NB4 (cell line): ENCODE data around the gene EN2.

Experiments
- DNase-seq: peaks from one replicate; pipeline ENCODE4 v3.0.0; 2010; ENCODE audit warnings: low read depth
- H3K4me3 ChIP-seq: one replicate; pipeline ENCODE4 v1.5.1; 2011; ENCODE audit warnings: mild to moderate bottlenecking, low read depth, low read length, moderate library complexity
- MYC ChIP-seq: IDR thresholded peaks from 2 replicates; pipeline ENCODE4 v1.6.1; 2011; ENCODE audit warnings: low read depth, low read length
- POLR2A ChIP-seq: IDR thresholded peaks from 2 replicates; pipeline ENCODE4 v1.6.1; 2011; ENCODE audit warnings: mild to moderate bottlenecking; ENCODE audit not compliant: insufficient read length; ENCODE audit errors: extremely low read depth
- TF ChIP-seq, protein P1 (sequence below): IDR thresholded peaks from 2 replicates; pipeline ENCODE4 v1.6.1; 2011; ENCODE audit warnings: low read depth, low read length
- TF ChIP-seq, protein P2 (sequence below): IDR thresholded peaks from one replicate; pipeline ENCODE4 v1.5.1; 2012; ENCODE audit warnings: low read depth, low read length

EN2 gene

DNA sequence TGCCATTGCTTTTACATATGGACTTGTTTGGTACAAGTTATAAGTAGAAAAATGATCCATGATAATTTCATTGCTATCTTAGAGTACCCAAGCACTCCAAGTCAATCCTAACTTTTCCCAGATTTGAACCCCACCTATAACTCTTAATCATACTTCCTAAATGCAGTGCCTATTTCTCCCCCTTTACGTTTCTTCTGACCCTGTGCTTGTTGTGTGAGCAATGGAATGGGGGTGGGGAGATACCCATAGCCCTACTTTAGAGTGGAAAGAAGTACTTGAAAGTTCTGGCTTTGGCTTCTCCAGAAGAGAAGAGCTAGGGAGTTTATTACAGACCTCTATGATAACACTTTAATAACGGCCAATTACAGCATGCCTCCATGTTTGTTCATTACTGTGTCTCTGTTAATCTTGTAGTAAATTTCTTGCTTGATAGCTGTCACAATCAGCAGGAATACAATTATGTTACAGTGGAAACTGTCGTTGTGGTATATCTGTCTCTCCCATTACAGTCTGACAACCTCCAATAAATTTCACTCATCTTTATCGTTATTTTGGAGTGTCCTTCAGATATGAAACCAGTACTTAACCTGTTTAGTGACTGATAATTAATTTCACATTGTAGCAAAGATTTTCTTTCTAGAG, 54.4 kb downstream of the EN2 start:
- DNase-seq: no peak
- TF ChIP-seq POLR2A (no peak), MYC (no peak)
- TF ChIP-seq, protein P1, sequence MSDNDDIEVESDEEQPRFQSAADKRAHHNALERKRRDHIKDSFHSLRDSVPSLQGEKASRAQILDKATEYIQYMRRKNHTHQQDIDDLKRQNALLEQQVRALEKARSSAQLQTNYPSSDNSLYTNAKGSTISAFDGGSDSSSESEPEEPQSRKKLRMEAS: no peak
- TF ChIP-seq, protein P2, sequence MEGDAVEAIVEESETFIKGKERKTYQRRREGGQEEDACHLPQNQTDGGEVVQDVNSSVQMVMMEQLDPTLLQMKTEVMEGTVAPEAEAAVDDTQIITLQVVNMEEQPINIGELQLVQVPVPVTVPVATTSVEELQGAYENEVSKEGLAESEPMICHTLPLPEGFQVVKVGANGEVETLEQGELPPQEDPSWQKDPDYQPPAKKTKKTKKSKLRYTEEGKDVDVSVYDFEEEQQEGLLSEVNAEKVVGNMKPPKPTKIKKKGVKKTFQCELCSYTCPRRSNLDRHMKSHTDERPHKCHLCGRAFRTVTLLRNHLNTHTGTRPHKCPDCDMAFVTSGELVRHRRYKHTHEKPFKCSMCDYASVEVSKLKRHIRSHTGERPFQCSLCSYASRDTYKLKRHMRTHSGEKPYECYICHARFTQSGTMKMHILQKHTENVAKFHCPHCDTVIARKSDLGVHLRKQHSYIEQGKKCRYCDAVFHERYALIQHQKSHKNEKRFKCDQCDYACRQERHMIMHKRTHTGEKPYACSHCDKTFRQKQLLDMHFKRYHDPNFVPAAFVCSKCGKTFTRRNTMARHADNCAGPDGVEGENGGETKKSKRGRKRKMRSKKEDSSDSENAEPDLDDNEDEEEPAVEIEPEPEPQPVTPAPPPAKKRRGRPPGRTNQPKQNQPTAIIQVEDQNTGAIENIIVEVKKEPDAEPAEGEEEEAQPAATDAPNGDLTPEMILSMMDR: no peak
- H3K4me3 ChIP-seq: no peak overlapping the region

DNA sequence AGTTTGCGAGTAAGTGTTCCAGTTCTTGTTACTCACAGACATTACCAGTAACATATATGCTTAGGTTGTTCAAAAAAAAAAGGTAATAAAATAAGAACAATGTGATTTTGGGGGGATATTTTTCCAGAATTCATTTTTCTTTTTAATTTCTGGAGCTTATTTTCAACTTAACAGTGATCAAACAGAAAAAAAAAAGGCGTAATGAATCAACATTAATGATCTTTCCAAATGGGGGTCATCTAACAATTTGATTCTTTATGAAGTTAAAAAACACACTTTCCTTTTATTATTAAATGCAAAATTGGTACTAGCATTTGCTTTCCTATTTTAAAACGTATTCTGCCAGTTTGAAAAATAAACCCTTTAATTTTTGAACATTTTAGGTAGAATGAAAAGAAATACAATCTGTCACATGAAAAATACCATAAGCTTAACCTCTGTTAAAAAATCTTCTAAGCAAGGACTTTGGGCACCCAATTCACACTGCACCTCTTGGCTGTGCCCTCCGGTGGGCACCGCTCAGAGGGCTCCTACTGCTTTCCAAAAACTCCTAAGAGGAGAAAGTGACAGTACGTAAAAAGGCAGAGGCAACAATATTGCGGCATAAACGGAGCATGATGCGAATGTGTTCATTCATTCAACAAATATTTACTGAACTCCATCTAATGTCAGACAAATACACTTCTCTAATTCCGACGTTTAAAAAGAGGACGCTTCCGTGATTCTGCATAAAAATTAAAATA, 55.8 kb downstream of the EN2 start:
- TF ChIP-seq MYC: no peak
- TF ChIP-seq, protein P2: no peak
- no peak for DNase-seq
- no peak overlapping the region for H3K4me3 ChIP-seq

DNA sequence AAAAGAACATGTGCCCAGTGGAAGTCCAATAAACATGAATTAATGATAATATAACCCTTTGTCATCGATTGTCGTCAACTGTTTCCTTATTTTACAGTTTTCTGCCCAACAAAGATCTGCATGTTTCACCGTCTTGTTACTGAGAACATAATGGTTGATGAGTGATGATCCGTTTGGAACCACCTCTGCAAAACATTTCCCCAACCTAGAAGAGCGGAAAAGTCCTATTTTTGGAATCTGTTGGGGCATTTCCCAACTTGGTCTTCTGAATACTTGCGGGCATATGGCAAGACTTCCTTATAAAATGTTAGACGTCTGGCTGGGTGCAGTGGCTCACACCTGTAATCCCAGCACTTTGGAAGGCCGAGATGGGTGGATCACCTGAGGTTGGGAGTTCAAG, 56.4 kb downstream of the EN2 start:
- no peak overlapping the region for H3K4me3 ChIP-seq
- no peak for DNase-seq
- TF ChIP-seq, protein P1: no peak
- no peak for TF ChIP-seq POLR2A
- TF ChIP-seq MYC: no peak
- TF ChIP-seq, protein P2: no peak
